ENCODE data around the gene BRIP1.

GRCh38 chr17:61842899-61843298 lies 20.4 kb downstream of the BRIP1 start:
- TF ChIP-seq CTCF (IDR thresholded peaks at IDR 0.05 in 2 of 3, conservative IDR thresholded peaks at IDR 0.05 in 1 of 3; ENCODE audit: control insufficient read depth in 2 of 3, extremely low read depth in 1 of 3, insufficient read depth in 1 of 3, low read depth in 3 of 3, low read length in 3 of 3), result no peak
- TF ChIP-seq HDAC2 (IDR thresholded peaks at IDR 0.05), result no peak
